Measurements from ENCODE around the gene GPANK1.

Gene GPANK1

GRCh38 chr6:31619805-31620585, 44.8 kb downstream of the GPANK1 start:
- peak; percentile 92 to 95 for DNase-seq (ENCODE audit: low read depth in 2 of 2)

DNA sequence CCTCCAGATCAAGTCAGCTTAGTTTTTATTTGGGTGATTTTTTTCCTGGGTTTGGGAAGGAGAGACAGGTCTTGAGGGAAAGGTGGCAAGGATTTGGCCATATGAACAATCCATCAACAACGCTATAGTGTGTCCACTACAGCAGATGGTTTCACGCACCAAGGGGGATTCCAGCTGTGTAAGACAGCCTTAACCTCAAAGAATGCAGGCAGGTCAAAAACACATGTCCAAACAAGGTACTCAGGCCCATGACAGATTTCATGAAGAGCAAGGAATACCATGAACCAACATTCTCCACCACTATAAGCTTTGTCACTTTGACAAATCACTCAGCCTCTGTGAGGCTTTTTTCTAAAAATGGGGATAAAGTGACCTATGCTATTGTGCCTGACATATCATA, 47.8 kb downstream of the GPANK1 start:
- no peak for DNase-seq (ENCODE audit: low read depth in 2 of 2)

DNA sequence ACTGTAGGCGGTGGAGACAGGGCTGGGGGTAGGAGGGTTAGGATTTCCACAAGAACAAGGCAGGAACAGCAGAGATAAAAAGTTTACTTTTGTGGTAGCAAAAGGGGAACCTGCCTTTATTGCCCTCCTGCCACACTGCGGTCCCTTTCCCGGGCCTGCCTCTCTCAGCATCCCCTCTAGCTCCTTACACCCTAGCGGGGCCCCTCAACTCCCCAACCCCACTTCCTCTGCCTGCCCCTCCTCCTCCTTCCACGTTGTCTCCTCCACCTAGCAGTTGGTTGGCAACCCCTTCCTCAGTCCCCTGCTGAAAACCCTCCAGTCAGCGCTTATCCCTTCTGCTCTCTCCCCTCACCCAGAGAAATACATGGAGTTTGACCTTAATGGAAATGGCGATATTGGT, 49.0 kb downstream of the GPANK1 start:
- DNase-seq (ENCODE audit: low read depth in 2 of 2), result peak in 1 of 2 experiments; percentile 29

DNA sequence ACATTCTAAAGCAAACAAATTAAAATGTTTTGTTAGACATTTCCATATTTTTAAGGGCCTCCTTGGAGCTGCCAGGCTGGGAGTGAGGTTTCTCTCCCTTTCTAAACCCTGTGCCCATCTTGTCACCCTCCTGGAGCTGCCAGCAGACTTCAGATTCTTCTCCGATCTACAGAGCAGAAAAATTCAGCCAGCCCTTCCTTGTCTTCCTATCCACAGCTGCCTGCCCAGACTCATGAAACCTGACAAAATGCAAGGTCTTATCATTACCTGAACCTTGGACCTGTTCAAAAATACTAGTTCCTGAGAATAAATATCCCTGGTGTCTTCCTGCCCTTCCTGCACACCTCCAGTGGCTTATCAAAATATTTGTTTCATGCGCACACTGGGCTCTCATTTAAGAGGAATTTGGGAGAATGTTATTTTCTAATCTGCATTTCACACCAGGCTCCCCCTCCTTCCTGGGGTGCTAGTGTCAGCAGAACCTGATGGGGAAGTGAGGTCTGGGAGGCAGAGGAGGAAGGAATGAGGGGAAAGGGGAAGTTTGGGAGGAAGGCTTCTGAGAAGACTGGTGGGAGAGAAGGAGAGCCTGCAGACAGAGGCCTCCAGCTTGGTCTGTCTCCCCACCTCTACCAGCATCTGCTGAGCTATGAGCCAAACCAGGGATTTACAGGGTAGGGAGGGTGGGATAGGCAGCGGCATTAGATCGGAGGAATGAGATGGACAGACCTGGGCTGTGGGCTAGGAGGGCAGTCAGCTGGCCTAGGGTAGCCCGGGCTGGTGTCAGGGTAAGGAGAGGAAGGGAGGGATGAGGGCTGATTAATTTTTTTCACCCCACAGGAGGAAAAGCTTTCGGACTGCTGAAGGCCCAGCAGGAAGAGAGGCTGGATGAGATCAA, 49.9 kb downstream of the GPANK1 start, which contains the start of gene AIF1:
AIF1 (plus strand) TSS at position 551 of the 895 bp plus-strand sequence; CDS start at position 647, 96 bp downstream.
- DNase-seq (ENCODE audit: low read depth in 2 of 2), result no peak

DNA sequence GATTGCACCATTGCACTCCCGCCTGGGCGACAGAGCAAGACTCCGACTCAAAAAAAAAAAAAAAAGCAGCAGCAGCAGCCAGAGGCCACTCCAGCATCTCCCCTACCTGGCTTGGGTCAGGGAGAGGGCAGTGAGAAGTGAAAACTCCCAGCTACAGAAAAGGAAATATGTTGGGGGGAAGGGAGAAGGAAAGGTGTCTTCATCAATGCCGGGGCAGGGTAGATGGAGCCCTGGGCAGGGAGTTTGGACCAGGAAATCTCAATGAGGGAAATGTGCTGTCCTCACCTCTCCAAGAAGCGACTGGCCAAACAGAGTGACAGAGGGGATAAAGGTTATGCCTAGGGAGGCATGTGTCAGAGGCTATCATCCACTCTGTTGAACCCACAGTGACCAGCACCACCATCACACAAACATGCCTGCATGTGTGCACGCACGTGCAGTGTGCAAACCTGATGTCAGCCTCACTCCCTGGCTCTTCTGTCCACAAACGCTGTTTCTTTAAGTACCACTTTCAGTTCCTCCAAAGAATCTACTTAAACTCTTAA, 50.6 kb downstream of the GPANK1 start:
- DNase-seq (ENCODE audit: low read depth in 2 of 2), result no peak
